NT2/D1 (cell line): ENCODE measurements around the gene RUVBL2.

Experiments used
- SUZ12 ChIP-seq: IDR thresholded peaks from 2 replicates; pipeline ENCODE4 v1.6.1; 2011; ENCODE audit not compliant: insufficient read length, insufficient read depth; ENCODE audit errors: extremely low read depth
- YY1 ChIP-seq: IDR thresholded peaks from 2 replicates; pipeline ENCODE4 v1.6.1; 2011; ENCODE audit not compliant: insufficient read length, insufficient read depth
- ZNF274 ChIP-seq: IDR thresholded peaks from 2 replicates; pipeline ENCODE4 v1.6.1; 2011; ENCODE audit warnings: mild to moderate bottlenecking, low read depth, low read length

DNA sequence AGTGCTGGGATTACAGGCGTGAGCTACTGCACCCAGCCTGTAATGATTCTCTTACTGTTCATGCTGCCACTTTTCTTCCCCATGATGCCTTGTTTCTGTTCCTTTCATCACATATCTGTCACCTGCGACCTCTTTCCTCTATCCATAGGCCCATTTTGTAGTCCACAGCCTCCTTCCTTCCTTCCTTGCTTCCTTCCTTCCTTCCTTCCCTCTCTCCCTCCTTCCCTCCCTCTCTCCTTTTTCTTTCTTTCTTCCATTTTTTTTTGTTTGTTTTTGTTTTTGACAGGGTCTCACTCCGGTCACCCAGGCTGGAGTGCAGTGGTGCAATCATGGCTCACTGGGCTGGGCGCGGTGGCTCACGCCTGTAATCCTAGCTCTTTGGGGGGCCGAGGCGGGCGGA lies 4.8 kb upstream of the RUVBL2 start:
- TF ChIP-seq YY1 (no peak), ZNF274 (no peak), SUZ12 (no peak)
